KMS-11 (cell line): Measurements from ENCODE around the gene WT1.

Source experiments
- H2AFZ ChIP-seq: fragments of 200-600 bp; sonication (generic); 2 replicates; pipeline ENCODE4 v1.6.1; 2016; ENCODE audit warnings: antibody characterized with exemption, mixed run types, low read depth
- H3K27ac ChIP-seq: fragments of 200-600 bp; sonication (generic); 2 replicates; pipeline ENCODE4 v1.6.1; 2016; ENCODE audit warnings: mild to moderate bottlenecking, mixed run types
- H3K27me3 ChIP-seq: fragments of 200-600 bp; sonication (generic); 2 replicates; pipeline ENCODE4 v1.6.1; 2017; ENCODE audit warnings: mild to moderate bottlenecking, low read depth, mixed run types, moderate library complexity; ENCODE audit not compliant: insufficient read depth
- H3K36me3 ChIP-seq: fragments of 200-600 bp; sonication (generic); 2 replicates; pipeline ENCODE4 v1.6.1; 2017; ENCODE audit warnings: mild to moderate bottlenecking, mixed run types; ENCODE audit not compliant: insufficient read depth
- H3K4me1 ChIP-seq: fragments of 200-600 bp; sonication (generic); 2 replicates; pipeline ENCODE4 v1.6.1; 2016; ENCODE audit warnings: mild to moderate bottlenecking, low read depth, mixed run types; ENCODE audit not compliant: poor library complexity, severe bottlenecking
- H3K4me2 ChIP-seq: fragments of 200-600 bp; sonication (generic); 2 replicates; pipeline ENCODE4 v1.7.0; 2016; ENCODE audit warnings: mild to moderate bottlenecking, mixed run types
- H3K4me3 ChIP-seq: fragments of 200-600 bp; sonication (generic); IDR thresholded peaks from 2 replicates; pipeline ENCODE4 v1.6.1; 2017; ENCODE audit warnings: low read depth, low read length, mixed read lengths; ENCODE audit not compliant: insufficient read depth
- H3K79me2 ChIP-seq: fragments of 200-600 bp; sonication (generic); 2 replicates; pipeline ENCODE4 v1.6.1; 2016; ENCODE audit warnings: low read depth, mixed run types; ENCODE audit not compliant: insufficient read depth
- H3K9ac ChIP-seq: fragments of 200-600 bp; sonication (generic); 2 replicates; pipeline ENCODE4 v1.6.1; 2016; ENCODE audit warnings: mild to moderate bottlenecking, mixed run types
- H4K20me1 ChIP-seq: fragments of 200-600 bp; sonication (generic); 2 replicates; pipeline ENCODE4 v1.6.1; 2016; ENCODE audit warnings: mild to moderate bottlenecking, mixed run types; ENCODE audit not compliant: insufficient read depth
- CTCF ChIP-seq: fragments of 200-600 bp; sonication (generic); conservative IDR thresholded peaks from 2 replicates; pipeline ENCODE4 v1.6.1; 2017; ENCODE audit warnings: low read depth, mild to moderate bottlenecking, antibody characterized with exemption, low read length, moderate library complexity, mixed read lengths

Gene WT1

GRCh38 chr11:32396331-32396730, 39.0 kb downstream of the WT1 start:
- H3K79me2 ChIP-seq, result no peaks in the 10 kb centered on the region
- H3K9ac ChIP-seq, result no peak overlapping the region
- H3K36me3 ChIP-seq, result no peaks in the 10 kb centered on the region
- H3K27ac ChIP-seq, result no peak overlapping the region
- TF ChIP-seq CTCF, result no peak
- H3K27me3 ChIP-seq, result no peaks in the 10 kb centered on the region
- H3K4me3 ChIP-seq, result no peak overlapping the region
- no peak overlapping the region for H3K4me2 ChIP-seq
- H4K20me1 ChIP-seq, result no peaks in the 10 kb centered on the region
- H3K4me1 ChIP-seq, result no peaks in the 10 kb centered on the region
- no peak overlapping the region for H2AFZ ChIP-seq

- Histone ChIP-seq H3K79me2 (no peaks in the 10 kb centered on the region), H3K27ac (no peak overlapping the region), H3K9ac (no peak overlapping the region), H3K4me1 (no peaks in the 10 kb centered on the region), H3K4me2 (no peak overlapping the region), H3K27me3 (no peaks in the 10 kb centered on the region), H3K36me3 (no peaks in the 10 kb centered on the region), H2AFZ (no peak overlapping the region), H4K20me1 (no peaks in the 10 kb centered on the region), H3K4me3 (no peak overlapping the region)
- no peak for TF ChIP-seq CTCF
These were observed 40.2 kb downstream of the WT1 start for GRCh38 chr11:32395127-32395526.

- Histone ChIP-seq H4K20me1 (no peaks in the 10 kb centered on the region), H3K36me3 (no peaks in the 10 kb centered on the region), H3K79me2 (no peaks in the 10 kb centered on the region), H3K4me1 (no peaks in the 10 kb centered on the region), H3K9ac (no peak overlapping the region), H3K27me3 (no peaks in the 10 kb centered on the region), H3K4me3 (no peak overlapping the region), H3K4me2 (no peak overlapping the region), H2AFZ (no peak overlapping the region), H3K27ac (no peak overlapping the region)
- TF ChIP-seq CTCF, result no peak
These were observed 42.5 kb downstream of the WT1 start for GRCh38 chr11:32392840-32393239.

GRCh38 chr11:32391956-32392553, 43.3 kb downstream of the WT1 start:
- H3K27ac ChIP-seq, result no peak overlapping the region
- no peak overlapping the region for H2AFZ ChIP-seq
- no peak overlapping the region for H3K9ac ChIP-seq
- no peaks in the 10 kb centered on the region for H3K79me2 ChIP-seq
- H3K36me3 ChIP-seq, result no peaks in the 10 kb centered on the region
- no peaks in the 10 kb centered on the region for H4K20me1 ChIP-seq
- no peak for TF ChIP-seq CTCF
- H3K4me2 ChIP-seq, result no peak overlapping the region
- H3K4me3 ChIP-seq, result no peak overlapping the region
- H3K4me1 ChIP-seq, result no peaks in the 10 kb centered on the region
- H3K27me3 ChIP-seq, result no peaks in the 10 kb centered on the region
